Inflammatory macrophage (primary cell): Measurements from ENCODE around the gene ZNRF1.

Experiments used
- DNase-seq, 2 donors: peaks; one replicate each; pipeline ENCODE4 v3.0.0-alpha.2; 2020 to 2022

Gene ZNRF1

DNA sequence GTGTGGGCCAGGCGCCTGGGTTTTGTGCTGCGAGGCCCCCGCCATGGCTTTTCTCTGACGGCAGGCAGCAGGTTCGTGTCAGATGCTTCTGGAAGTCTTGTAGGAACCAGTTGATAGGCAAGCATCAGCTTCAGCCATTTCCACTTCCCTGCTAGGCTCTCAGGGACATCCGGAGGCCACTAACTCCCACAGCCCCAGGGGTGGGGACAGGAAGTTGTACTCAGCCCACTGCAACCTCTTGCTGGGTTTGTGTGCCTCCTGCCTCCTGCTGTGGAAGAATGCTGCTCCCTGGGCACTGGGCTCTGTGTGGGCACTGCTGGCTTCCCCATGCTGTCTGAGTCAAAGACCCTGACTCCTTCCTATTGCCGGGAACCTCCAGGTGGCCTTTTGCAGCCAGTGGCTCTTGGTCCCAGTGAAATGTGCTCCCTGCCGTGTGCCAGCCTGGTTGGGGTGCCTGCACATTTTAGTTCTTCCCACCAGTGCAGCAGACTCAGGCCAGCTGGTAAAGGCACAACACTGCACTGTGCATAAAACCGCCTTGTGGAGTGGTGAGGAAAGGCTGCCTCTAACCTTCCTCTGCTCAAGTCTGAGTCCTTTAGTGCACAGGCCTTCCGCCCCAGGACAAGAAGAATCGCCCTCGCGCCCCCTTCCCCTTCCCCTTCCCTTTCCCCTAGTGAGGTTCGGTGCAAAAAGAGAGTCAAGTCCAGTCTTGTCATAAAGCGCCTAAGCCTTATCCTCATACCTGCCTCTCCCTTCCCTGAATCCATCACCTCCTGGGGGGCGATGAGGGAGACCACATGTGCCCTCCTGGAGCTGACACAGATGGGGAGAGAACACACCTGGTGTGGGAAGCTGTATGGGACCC lies 101.1 kb downstream of the ZNRF1 start:
- peak; percentile 79 to 91 for DNase-seq

GRCh38 chr16:75100603-75100990 lies 101.8 kb downstream of the ZNRF1 start:
- no peak for DNase-seq

GRCh38 chr16:75101635-75102034 lies 102.8 kb downstream of the ZNRF1 start:
- no peak for DNase-seq

GRCh38 chr16:75102595-75102994 lies 103.8 kb downstream of the ZNRF1 start:
- DNase-seq, result no peak

DNA sequence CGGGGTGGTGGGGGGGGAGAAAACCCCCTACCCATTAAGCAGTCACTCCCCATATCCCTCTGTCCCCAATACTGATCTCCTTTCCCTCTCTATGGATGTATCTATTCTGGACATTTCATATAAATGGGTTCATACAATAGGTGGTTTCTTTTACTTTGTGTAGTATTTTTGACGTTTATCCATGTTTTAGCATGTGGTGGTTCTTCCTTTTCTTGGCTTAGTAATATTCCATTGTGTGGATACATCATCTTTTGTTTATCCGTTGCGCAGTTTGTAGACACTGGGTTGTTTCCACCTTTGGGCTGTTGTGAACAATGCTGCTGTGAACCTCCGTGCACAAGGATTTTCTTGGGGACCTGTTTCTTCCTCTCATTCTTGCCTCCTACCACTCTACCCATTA lies 105.2 kb downstream of the ZNRF1 start:
- no peak for DNase-seq

GRCh38 chr16:75104836-75105235 lies 106.0 kb downstream of the ZNRF1 start:
- DNase-seq, result no peak

GRCh38 chr16:75105306-75106061 lies 106.7 kb downstream of the ZNRF1 start:
- peak; percentile 84 to 87 for DNase-seq

DNA sequence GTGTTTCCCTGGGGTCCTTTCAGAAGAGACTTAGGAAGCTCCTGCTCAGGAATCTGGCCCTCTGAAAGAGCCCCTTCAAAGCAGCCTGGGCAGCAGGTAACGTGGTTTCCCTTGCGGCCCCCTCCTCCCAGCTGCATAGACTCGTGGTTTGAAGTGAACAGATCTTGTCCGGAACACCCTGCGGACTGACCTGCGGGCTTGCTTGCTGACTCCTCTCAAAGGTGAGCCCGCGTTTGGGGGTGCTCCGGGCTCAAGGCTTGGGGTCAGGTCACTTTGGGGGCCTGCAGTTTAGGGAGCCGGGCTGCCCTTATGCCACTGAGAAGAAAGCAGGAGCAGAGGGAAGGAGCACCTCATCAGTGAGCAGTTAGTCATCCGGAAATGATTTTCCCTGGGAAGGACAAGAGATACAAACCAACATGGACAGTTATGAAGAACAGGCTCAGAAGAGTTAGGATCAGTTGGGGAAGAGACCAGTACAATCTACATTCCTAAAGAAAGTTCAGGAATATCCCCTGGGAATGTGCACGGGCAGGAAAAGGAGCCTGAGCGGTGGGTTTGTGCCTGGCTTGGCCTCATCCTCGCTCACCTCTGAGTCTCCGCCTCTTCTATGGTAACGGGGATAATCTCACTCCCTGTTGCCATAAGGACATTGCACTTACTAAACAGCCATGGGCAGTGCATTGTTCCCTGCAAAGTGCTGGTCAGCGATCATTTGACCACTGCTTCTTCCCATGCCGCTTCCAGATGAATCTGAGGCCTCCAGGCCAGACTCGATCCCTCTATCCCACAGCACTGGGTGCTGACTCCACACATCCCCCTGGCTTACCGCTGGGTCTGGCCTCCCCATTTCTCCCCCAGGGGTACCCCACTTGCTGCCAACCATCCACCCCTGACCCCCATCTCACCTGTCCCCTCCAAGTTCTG lies 107.8 kb downstream of the ZNRF1 start:
- no peak for DNase-seq

DNA sequence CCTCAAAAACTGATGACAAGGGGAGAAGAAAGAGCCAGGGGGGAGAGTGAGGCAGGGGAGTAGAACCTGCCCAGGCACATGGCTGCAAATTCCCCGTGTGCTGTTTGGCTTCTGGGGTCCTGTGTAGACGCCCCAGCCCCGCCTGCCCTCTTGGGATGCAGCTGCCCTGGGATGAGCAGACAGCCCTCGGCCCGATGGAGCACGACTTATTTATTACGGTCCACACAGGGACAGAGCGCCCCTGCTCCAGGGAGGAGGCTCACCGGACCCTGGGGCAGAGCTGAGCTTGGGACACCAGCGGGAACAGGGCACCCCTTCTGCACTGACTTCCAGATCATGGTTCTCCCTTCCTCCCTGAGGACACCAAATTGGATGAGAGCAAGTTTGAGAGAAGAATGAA lies 108.7 kb downstream of the ZNRF1 start:
- DNase-seq, result no peak

- DNase-seq, result peak; percentile 61 to 71
Measured at GRCh38 chr16:75108792-75109731, 110.2 kb downstream of the ZNRF1 start.

DNA sequence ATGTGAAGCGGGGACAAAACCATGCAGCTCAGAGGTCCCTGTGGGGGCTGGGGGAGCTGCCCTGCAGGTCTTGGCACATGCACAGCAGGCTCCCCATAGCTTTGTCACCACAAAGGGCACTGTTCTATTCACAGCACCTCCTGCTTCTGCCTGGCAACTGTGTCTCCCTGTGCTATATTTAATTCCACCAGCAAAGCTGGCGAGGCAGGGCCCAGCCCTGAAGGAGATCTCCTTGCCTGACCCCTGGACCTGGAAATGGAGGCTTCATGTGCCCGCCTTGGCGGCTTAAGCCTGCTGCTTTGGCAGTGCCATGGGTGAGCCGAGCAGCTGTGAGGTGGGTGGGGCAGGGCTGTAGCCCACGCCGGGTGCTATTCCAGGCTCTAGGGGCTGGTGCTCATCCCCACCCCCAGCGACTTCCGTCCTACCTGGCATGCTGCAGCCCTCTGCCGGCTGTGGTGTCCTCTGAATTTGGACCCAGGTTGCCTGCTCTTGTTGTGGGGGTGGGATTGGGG lies 111.0 kb downstream of the ZNRF1 start:
- DNase-seq, result peak in 1 of 2 donors; percentile 11

GRCh38 chr16:75110637-75111513 lies 112.1 kb downstream of the ZNRF1 start:
- DNase-seq, result peak; percentile 90 to 91

GRCh38 chr16:75111514-75111940 lies 112.7 kb downstream of the ZNRF1 start:
- DNase-seq, result no peak

DNA sequence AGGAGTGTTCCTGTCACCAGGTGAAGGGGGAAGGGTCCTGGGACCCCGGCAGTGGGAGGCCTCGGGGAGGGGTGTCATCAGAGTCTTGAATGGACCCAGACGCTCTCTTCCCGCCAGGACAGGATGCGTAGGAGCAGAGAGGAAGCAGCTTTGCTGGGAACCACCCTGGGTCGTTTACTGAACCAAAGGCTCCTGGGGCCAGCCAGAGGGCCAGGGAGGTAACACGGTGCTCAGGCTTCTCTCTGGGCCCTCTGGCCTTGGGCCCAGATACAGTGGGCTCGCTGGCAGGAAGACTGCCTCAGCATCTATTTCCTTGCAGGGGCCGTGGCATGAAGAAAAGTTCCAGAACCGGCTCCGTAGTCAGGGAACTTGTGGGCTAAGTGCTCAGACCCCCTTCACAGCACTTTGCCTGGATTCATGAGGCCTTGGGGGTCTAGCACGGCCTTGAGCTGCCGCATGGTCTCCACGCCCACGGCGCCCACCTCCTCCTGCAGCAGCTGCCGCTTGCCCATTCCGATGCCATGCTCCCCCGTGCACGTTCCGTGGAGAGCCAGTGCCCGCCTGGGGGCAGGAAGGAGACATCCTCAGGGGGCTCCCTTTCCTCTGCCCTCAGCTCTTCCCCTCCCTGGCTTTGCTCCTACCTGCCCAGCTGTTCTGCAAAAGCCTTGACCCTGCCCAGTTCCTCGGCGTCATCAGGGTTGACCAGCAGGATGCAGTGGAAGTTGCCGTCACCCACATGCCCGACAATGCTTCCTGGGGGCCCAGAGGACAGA lies 113.3 kb downstream of the ZNRF1 start:
- peak; percentile 31 to 58 for DNase-seq

- DNase-seq, result no peak
Measured at GRCh38 chr16:75112734-75113491, 114.1 kb downstream of the ZNRF1 start.

DNA sequence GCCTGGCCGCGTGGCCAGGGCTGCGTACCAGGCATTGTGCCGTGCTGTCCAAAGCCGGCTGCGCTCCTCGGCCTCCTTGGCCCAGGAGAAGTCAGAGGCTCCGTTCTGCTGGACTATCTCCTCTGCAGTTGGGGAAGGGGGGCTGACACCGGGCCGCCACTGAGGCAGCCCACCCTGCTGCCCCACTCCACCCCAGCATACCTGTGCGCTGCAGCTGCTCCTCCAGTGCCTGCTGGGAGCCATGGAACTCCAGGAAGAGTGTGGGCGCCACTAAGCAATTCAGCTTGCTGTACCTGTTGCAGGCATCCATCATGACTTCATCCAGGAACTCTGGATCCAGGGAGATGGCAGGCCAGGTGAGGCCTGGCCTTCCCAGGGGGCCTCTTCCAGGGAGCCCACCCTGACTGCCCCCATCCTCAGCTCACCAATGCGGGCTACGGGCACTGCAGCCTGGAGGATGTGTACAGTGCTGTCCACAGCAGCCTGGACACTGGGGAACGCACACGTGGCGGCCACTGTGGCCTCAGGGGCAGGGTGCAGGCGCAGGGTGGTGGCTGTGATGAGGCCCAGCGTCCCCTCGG lies 114.8 kb downstream of the ZNRF1 start:
- DNase-seq, result no peak

DNA sequence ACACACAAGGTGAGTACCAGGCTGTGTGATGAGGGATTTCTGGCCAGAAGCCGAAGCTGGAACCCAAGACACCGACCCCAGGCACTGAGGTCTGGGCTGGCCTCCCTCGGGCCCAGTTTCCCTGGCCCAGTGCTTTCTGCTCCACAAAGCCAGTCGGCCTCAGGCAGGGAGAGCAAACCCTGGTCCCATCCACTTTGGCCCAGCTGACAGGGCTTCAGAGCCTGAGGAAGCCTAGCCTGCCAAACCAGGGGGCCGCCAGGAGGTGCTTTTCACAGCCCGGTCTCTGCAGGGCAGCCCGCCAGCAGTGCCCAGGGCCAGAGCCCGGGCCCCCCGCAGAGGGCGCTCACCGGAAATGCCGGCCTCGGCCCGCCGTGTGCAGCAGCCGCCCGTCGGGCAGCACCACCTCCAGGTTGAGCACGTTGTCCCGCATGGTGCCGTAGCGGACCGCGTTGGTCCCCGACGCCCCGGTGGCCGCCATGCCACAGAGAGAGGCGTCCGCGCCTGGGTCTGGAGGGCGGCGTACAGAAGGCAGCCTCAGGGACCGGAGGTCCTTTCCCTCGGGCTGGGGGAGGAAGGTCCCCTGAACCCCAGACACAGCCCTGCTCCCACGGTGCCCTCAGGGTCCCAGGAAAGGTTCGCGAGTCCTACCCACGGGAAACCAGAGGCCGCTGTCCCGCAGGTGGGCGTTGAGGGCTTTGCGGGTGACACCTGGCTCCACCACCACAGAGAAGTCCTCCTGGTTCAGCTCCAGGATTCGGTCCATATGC lies 115.5 kb downstream of the ZNRF1 start:
- no peak for DNase-seq
